HG03095 (cell line): ENCODE measurements around the gene PRKCD.
A peak's percentile ranks its signal among the peaks of the same experiment; 100 is the strongest.

Experiments
- ATAC-seq: cut with Tn5 transposase; IDR thresholded peaks from one replicate; pipeline ENCODE4 v1.9.1; 2021; ENCODE audit warnings: moderate library complexity; ENCODE audit not compliant: unreplicated experiment

The PRKCD gene

DNA sequence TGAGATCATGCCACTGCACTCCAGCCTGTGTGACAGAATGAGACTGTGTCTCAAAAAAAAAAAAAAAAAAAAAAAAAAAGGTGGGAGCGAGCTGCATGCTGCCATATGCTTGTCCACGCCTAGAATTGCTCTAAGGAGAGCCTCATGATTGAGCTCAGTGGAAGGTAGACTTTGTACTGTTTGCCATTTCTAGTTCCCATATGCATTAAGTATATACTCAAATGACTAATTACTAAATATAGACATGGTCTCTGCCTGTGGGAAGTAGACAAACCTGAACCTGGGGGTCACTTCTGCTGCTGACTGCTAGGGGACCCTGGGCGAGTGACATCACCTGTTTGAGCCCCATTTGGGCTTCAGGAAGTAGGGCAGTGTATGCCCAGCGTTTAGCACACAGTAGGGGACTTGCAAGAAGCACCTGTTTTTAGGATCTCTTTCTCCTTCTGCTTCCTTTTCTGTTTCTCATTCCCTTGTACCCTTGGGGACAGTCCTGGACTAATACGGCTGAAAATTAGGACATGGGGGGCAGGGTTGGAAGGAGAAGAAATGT is 27.2 kb downstream of the PRKCD start:
- no peak for ATAC-seq

GRCh38 chr3:53188720-53189119 is 27.7 kb downstream of the PRKCD start:
- no peak for ATAC-seq

DNA sequence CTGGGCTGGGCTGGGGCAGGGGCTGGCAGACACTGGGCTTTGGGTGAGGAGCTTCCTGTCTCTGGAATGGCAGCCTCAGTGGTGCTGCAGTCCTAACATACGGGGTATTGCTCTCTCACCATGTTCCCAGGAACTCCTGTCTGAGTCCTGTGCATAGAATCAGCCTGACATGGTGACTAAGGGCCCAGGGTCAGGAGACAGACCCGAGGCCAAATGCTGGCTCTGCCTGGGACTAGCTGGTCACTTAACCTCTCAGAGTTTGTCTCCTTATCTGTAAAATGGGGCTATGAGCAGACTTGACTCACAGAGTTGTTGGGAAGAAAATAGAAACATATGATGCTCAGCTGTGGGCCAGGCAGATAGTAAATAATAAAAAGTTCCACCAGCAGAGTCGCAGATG is 28.3 kb downstream of the PRKCD start:
- ATAC-seq = no peak

DNA sequence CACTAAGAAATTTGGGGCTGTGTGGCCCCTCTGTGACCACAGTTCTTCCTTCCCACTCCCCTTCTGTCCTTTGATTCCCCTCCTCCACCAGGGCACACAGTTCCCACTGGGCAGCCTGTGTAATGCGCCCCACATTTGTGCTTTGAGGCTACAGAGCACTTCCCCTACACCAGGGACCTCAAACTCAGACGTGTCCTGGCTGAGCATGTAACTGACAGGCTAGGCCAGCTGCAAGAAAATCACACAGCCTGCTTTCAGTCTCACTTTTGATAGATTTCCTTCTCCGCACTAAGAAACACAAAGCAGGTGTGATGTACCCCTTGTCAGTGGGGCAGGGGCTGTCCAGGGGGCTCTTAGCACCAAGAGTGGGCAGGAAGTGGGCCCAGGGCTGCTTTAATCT is 29.6 kb downstream of the PRKCD start:
- peak; percentile 45 for ATAC-seq

GRCh38 chr3:53191836-53192480 is 30.9 kb downstream of the PRKCD start:
- no peak for ATAC-seq

DNA sequence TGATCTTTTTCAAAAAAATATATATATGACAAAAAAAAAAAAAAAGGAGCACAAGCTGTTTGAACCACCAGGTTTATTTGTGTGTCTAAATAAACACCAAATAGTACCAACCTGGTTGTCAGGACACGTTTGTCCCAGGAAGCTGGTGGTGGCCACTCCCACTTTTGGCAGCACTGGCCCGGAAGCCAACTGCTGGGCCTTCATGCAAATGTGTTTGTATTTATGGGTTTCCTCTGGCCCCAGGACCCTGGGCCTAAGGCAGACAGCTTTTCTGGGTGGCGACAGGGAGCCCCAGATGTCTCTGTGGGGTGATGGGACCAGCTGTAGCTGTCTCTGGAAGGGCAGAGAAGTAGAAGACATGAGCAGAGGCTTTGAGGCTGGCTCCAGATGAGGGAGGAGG is 31.6 kb downstream of the PRKCD start:
- peak; percentile 50 for ATAC-seq

DNA sequence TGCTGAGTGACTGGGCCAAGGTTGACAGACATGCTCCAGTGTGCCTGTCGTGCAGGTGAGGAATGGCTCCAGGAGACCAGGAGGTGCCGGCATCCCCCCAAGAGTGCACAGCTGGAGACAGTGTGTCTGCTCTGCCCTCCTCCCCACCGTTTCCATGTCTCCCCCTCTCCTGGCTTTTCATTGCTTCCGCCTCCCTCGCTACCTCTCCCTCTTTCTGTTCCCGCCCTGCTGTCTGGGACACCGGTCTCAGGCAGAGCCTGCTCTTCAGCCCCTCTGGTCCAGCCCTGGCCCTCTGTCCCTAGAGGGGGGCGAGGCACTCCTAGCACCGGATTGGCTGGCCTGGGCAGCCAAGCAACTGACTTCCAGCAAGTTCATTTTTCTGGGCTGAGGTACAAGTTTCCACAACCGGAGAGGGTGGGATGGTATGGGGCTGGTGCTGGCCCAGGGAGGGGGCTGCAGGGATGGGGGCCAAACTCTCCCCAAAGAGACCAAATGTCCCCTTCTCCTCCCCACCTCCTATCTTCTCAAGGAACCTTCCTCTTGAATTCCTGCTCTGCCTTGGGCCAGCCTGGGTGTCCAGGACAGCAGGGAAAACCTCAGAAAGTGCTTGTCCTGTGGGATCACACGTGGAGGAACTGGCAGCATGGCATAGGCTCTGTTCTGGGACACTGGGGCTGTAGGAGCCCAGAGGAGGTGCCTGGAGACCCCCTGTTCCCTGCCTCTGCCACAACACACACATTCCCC is 32.6 kb downstream of the PRKCD start:
- ATAC-seq = no peak

GRCh38 chr3:53194210-53195065 is 33.4 kb downstream of the PRKCD start:
- no peak for ATAC-seq

GRCh38 chr3:53195066-53195450 is 34.0 kb downstream of the PRKCD start:
- ATAC-seq = no peak

DNA sequence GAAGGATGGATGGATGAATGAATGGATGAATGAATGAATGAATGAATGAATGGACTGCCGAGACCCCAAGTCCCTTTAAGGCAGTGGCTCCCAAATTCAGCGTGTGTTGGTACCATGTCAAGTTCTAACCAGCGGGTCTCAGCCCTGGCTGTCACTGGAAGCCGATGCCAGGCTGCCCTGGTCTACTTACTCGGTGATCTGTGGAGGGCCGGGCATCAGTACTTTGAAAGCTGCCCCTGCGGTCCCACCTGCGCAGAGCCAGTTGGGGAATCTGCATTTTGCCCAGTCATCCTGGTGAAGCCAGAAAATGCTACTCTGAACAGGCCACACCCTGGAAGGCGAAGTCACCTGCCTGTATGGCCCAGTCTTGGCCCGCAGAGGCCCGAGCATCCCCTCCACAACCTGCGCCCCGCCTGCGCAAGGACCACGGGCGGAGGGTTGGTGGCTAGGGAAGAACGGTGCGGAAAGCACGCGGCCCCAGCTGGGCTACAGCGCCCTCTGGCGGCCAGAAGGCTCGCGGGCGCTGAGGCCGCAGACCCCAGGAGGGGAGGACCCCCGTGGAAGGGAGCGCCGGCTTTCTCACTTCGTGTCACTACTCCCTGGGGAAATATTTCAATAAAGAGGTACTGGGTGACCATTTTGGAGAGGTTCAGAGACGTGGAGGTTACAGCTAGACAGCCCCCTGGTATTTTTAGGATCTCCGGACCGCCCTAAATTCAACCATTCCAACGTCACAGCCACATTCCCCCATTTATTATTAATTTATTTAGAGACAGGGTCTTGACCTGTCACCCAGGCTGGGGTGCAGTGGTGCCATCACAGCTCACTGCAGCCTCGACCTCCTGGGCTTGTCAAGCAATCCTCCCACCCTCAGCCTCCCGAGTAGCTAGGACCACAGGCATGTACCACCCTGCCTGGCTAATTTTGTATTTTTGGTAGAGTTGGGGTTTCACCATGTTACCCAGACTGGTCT is 34.9 kb downstream of the PRKCD start:
- ATAC-seq = no peak

GRCh38 chr3:53196575-53197407 is 35.8 kb downstream of the PRKCD start:
- ATAC-seq = no peak

DNA sequence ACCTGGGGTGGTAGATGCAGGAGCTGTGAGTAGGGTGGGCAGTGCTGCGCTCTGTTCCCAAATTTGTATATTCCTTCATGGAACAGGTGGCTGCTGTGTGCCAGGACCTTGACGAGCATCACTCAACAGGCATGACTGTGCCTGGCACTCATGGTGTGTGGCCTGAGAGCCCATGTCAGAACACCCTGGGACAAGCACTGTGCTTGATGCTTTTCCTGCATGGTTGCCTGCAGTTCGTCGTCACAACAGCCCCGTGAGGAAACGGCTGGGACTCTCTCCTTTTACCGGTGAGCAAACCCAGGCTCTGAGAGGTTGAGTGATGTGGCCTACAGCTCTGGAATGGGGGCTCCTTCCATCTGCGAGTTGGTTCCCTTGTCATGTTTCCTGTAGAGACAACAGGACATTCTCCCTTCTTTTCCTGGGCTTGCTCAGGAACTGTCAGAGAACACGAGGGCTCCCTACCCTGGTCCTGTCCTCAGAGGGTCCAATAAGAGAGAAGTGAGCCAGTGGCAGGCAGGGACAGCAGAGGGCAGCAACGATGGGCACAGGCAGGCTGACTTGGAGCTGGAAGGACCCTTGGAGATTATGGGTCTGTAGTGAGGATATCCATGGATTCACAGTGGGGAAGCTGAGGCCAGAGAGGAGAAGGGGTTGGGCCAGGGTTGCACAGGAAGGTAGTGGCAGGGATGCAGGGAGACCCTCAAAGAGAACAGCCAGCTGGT is 37.4 kb downstream of the PRKCD start:
- ATAC-seq = no peak

DNA sequence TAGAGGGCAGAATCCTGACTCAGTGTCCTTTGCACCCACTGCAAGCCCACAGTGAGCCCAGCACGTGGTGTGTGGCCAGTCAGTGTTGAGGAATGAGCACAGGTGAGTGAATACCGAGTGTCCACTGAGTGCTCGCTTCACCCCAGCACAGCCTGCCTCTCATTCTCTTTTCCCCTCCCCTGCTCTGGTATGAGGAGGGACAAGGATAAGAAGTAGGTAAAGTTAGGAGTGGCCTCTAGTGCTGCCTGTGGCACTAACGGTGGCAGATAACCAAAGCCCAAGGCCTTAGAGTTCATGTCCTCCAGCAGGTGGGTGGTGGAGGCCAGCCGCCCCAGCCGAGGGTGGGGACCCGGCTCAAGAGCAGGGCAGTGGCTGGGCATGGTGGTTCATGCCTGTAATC is 38.0 kb downstream of the PRKCD start:
- ATAC-seq = no peak

DNA sequence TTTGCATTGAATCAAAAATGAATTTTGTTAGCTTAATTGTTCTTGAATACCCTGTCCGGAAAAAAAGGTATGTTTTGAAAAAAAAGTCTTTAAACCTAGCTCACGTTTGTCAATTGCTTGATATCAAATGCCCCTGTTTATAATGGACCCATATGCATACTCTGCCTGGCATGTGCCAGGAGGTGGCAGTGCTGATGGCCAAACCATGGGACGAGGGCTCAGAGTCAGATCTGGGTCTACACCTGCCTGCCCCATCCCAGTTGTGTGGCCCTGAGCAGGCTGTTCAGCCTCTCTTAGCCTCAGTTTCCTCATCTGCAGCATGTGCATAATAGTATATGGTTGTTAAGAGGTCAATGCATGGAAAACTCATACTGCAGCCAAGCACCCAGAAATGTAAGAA is 38.8 kb downstream of the PRKCD start:
- ATAC-seq = no peak

DNA sequence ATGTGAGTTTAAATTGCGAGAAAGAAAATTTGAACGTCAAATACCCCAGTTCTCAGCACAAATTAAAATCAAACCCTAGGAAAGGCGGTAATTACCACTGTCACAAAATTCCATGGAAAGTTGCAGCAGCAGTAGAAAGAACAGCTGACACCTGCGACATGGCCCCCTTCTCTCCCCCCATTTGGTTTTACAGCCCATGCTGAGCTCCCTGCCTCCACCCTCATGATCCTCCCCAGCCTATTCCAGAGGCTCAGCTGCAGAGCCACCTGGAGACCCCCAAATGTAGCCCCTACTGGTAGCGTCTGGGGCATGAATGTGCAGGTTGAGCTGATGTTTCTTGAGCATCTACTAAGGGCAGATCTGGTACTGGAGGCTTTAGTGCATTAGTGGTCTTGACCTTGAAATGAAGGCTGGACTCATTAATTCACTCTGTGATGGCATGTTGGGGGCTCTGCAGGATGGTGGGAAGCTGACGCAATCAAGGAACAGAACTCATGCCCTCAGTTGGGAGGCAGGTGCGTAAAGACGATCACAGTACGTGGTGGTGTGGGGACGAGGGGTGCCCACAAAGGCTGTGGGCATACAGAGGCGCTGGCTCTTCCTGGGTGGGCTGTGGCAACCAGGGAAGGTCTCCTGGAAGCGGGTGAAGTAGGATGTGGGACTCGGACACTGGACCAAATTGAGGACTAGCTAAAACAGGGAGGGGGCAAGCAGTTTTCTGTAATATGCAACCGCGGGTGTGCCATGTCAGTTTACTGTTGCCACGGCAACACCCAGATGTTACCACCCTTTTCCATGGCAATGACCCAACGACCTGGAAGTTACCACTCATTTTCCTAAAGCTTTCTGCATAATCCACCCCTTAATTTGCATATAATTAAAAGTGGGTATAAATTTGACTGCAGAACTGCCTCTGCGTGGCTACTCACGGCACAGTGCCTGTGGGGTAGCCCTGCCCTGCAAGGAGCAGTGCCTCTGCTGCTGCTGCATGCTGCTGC is 39.8 kb downstream of the PRKCD start:
- no peak for ATAC-seq

DNA sequence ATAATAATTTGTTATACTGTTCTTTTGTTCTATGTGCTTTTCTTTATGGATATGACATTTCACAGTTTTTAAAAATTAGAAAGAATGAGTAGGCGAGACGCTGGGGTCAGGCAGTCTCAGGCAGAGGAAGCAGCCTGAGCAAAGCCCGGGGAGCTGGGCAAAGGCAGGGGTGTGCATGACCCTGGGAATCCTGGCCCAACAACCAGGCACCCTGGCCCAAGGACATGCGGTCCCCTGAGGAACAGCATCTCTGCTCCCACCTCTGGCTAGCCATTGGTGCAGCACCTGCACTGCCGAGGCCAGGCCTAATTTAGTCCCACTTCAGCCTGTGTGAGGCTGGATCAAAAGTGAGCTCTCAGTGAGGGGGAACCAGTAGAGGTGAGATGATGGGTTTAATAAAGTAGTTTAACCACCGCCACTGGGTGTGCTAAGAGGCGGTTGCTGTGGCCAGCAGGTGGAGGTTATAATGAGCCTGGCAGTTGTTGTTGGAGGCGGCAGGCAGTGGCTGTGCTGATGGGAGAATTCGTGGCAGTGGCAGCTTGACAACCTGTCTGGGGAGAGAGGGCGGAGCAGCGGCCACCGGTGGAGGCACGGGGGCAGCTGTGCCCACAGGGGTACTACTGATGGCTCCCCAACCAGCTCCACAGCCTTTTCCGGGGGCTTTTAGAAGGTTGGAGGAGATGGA is 41.5 kb downstream of the PRKCD start:
- ATAC-seq = no peak
